ENCODE results near the gene UGT1A5.

UGT1A5 gene

DNA sequence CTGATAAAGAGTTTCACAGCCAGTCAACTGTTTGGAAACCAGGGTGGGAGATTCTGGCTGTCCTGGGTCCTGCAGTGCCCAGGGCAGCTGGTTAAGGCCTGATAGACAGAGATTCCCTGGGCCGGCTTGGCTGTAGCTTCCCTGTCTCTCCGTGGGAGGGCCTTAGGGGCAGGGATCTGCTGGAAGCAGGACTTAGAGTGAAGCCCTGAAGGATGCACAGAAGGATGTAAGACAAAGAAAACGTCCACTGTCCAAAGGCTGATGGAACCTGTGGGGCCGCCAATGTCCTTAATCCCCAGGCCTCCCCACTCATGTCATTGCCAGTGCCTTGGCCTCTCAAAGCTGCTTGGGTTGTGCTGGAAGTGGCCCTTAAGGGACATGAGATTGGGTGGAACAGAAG is 98.4 kb downstream of the UGT1A5 start:
- no peak for DNase-seq (ENCODE audit: low read depth)

DNA sequence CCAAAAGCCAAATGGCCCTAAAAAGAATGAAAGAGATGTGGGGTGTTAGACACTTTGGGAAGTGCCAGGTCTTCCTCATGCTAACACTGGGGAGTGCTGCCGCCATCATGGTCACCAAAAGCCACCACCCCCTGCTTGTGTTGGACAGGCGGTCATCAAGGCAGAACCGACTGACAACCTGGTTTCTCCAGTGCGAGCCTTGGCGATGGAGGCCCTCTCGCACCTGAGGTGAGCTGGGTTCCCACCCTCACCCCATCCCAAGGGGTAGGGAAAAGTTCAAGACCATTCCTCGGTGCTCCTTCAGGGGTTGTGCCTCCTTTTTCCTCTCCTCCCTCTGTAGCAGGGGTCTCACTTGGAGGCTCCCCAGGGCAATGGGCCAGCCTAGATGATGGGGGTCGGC is 99.0 kb downstream of the UGT1A5 start:
- DNase-seq (ENCODE audit: low read depth): no peak

DNA sequence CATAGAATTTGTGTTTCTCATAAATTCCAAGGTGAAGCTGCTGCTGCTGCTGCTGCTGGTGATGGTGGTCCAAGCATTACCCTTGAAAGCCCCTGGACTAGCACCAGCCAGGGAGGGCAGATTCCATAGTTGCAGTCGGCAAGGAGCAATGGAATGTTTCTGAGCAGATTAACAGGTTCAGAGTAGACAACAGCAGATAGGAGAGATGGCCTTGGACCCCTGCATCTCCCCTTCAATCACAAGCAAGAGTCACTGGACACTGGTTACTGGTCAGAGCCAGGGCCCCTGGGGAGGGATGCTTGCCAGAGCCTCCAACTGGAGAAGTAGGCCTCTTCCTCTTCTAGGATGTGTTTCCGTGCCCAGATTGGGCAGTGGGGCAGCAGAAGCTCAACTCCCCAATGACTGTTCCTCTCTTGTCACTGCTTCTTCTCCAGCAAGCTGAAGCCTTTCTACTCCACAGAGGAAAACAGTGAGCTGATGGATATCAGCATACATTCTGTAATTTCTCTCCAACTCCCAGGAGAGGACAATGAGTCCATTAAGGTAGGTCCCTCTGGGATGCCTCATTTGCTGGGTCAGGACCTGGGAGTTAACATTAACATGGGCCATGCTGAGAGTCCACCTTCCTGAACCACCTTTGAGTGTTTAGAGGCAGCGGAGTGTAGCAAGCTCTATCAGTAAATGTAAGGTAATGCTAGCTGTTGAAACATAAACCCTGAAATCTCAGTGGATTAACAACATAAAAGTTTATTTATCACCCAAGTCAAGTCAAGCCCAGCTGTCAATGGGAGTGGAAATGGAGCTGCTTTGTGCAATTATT is 100.7 kb downstream of the UGT1A5 start:
- DNase-seq (ENCODE audit: low read depth): no peak

GRCh38 chr2:233814056-233814835 is 101.5 kb downstream of the UGT1A5 start:
- no peak for DNase-seq (ENCODE audit: low read depth)

- DNase-seq (ENCODE audit: low read depth): no peak
Measured at GRCh38 chr2:233815861-233816260, 103.2 kb downstream of the UGT1A5 start.

DNA sequence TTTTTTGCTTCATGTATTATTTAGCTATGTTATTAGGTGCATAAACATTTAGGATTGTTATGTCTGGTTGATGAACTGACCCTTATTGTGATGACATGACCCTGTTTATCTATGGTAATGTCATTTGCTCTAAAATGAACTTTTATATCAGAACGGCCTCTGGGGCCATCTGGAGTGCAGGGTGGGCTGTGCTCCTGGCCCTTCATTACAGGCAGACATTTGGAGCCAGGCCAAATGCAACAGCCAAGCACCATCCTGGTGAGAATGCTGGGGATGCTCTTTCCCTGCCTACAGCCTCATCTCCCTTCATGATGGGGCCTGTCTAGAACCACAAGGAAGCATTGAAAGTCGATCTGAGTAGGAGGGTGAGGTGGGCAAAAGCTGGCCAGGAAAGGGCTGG is 103.6 kb downstream of the UGT1A5 start:
- no peak for DNase-seq (ENCODE audit: low read depth)

- DNase-seq (ENCODE audit: low read depth): no peak
Measured at GRCh38 chr2:233816771-233817170, 104.1 kb downstream of the UGT1A5 start.

DNA sequence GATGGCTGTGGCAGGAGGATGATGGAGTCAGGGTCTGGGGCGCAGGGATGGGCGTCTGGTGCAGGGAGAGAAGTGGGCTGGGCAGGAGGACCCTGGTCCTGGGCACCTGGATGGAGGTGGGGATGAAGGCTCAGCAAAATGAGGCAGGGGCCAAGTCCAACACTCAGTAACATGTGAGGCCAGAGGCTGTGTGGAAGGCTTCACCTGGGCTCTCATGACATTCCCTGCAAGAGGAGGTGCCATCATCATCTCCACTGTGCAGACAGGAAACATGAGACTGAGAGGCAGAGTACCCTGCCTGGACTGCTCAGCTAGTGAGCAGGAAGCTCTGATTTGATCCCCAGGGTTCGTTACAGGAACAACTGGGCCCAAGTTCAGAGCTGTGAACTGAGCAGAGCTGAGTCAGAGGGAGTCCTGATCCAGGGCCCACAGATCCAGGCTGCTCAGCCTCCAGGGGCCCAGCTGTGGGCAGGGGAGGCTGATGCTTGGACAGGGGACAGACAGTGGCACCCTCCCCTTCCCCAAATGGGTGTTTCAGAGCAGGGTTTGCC is 104.7 kb downstream of the UGT1A5 start:
- DNase-seq (ENCODE audit: low read depth): no peak

DNA sequence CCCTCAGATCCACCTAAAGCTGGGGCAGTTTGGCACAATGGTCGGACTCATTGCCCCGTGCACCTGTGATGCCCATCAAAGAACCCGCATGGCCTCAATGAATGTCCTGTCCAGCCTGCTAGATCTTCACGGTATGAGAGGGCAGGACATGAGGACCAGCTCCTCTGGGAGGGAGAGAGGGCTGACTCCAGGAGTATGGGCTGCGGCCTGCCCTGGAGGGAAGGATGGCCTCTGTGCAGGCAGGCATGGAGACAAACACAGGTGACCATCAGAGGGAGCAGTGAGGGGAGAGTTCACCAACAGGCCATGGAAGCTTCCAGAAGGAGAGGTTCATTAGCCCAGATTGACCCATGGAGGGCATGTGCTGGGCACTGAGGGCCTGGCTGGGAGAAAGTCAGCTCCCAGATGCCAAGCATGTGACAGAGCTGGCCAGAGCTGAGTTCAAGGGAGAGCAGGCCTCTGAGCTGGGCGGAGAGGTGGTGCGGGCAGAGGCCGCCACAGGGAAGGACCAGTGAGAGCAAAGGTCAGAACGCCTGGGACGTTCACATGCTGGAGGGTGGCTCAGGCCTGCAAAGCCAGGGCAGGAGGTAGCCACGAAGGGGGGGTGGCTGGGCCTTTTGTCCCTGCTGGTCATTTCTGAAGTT is 105.4 kb downstream of the UGT1A5 start:
- DNase-seq (ENCODE audit: low read depth): no peak

DNA sequence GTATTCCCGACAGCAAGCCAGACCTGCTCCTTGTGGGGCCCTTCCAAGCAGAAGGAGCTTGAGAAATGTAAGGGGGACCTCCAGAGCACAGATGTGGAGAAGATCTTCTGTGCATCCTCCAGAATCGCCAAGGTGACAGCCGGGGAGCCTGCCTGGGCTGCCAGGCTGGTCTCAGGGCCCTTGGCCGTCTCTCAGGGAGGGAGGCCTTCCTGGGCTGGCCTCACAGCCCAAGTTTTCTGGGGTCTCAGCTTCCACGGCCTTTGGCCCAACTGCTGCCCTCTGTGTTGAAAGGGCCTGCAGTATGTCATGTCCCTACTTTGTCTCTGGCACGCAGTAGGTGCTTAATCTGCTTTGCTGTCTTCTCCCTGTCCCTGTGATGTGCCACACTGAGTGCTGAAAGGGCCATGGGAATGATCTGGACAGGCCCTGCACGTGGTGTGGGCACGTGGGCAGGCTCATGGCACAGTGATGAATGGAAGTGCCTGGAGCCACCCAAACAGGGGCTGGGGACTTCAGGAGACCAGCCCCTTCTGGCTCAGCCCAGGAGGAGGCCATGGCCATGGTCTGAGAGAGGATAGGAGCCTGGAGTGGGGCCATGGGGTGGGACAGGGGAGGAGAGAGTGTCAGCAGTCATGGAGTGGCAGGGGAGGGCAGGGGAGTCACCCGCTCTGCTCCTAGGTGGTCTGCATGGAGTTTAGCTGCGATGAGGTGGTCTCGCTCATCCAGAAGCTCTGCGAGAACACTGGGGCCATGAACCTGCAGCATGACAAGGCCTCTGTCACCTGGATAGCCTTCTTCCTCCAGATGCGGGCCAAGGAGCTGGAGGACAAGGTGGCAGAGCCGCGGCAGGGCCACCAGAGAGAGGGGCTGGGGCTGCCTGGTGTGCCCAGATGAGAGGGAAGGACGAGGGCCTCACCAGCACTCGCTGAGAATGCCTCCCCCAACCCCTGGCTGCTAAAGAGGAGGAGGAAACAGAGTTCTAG is 106.2 kb downstream of the UGT1A5 start:
- no peak for DNase-seq (ENCODE audit: low read depth)

GRCh38 chr2:233819884-233820773 is 107.4 kb downstream of the UGT1A5 start:
- no peak for DNase-seq (ENCODE audit: low read depth)

GRCh38 chr2:233820774-233821105 is 108.0 kb downstream of the UGT1A5 start:
- DNase-seq (ENCODE audit: low read depth): no peak

DNA sequence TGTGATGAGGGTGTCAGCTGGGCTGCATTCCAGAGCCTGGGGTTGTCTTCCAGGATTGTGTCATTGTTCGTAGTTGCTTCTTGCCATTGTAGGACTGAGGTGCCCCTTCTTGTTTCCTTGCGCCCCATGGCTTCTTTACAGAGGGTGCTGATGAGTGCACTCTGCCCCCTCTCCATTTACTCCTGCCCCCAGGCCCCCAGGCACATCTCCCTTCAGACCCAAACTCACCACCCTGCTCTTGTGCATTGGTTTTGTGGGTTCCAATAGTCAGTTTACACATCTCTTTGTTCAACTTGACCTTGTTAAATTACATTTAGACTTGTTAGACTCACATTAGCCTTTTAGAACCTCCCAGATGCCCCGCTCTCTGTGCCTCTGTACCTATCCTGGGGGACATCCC is 108.5 kb downstream of the UGT1A5 start:
- DNase-seq (ENCODE audit: low read depth): no peak

GRCh38 chr2:233821709-233822100 is 109.0 kb downstream of the UGT1A5 start:
- no peak for DNase-seq (ENCODE audit: low read depth)

DNA sequence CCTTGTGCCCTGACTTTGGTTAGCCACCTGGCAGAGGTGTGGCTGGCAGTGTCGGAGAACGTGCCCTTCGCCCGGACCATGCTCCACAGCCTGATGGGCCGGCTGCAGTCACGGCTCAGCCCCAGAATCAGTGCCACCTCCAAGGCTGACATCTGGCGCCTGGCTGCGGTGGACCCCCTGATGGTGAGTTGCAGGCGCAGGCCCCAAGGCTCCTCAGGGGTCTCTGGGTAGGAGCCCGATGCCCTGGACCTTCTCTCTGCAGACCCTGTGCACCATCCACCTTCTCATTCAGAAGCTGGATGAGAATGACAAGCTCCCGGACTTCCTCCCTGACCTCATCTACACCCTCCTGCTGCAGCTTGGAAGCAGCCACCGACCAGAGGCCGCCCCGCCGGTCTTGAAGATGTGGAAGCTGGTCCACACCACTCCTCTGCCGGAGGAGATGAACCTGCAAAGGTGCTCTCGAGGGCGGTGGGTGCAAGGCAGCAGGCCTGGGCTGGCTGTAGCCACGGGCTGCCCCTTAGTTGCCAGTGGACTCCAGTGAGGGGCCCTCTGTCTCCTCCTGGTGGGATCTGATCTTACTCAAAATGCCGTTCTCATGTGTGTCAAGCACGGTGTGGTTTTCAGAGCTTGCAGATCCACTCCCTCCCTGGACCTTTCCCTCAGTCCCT is 109.5 kb downstream of the UGT1A5 start:
- no peak for DNase-seq (ENCODE audit: low read depth)
